HEK293T (cell line): ENCODE measurements around the gene SLC25A43.
"Not testable (repeated sequence)": the region's sequence is repeated elsewhere in the genome, so short reads cannot be mapped to it uniquely, and the experiment has no call there.

ENCODE experiments used
- CTCF ChIA-PET: fragments of 350-600 bp; formaldehyde crosslinking; extraction: SDS; loops from one replicate; lab custom pipeline; 2021; ENCODE audit warnings: antibody characterized with exemption, inconsistent platforms; lab: Yijun Ruan, JAX
- POLR2A ChIA-PET: fragments of 350-600 bp; formaldehyde crosslinking; extraction: SDS; loops from one replicate; lab custom pipeline; 2020; ENCODE audit warnings: antibody characterized with exemption, inconsistent platforms; lab: Yijun Ruan, JAX
- DNase-seq: peaks from one replicate; pipeline ENCODE4 v3.0.0; 2012; ENCODE audit warnings: mixed read lengths; ENCODE audit errors: extremely low spot score
- ARNT ChIP-seq: fragments of 450-650 bp; IDR thresholded peaks from 2 replicates; pipeline ENCODE4 v1.6.1; 2017; ENCODE audit warnings: mild to moderate bottlenecking
- BHLHE40 ChIP-seq: fragments of 450-650 bp; IDR thresholded peaks from 2 replicates; pipeline ENCODE4 v1.6.1; 2016; ENCODE audit warnings: mild to moderate bottlenecking, moderate library complexity, borderline replicate concordance
- CTBP1 ChIP-seq: fragments of 450-650 bp; IDR thresholded peaks from 2 replicates; pipeline ENCODE4 v1.6.1; 2016; ENCODE audit warnings: borderline replicate concordance
- ELF4 ChIP-seq: fragments of 450-650 bp; IDR thresholded peaks from 2 replicates; pipeline ENCODE4 v1.6.1; 2017; ENCODE audit warnings: antibody characterized with exemption
- FOXA1 ChIP-seq: fragments of 450-650 bp; IDR thresholded peaks from 2 replicates; pipeline ENCODE4 v1.6.1; 2016; ENCODE audit warnings: mild to moderate bottlenecking
- FOXK2 ChIP-seq: fragments of 450-650 bp; IDR thresholded peaks from 2 replicates; pipeline ENCODE4 v1.6.1; 2016; ENCODE audit warnings: mild to moderate bottlenecking
- FOXM1 ChIP-seq: fragments of 450-650 bp; IDR thresholded peaks from 2 replicates; pipeline ENCODE4 v1.6.1; 2017; ENCODE audit warnings: mild to moderate bottlenecking, borderline replicate concordance
- HDGF ChIP-seq: fragments of 450-650 bp; IDR thresholded peaks from 2 replicates; pipeline ENCODE4 v1.6.1; 2017; ENCODE audit warnings: antibody characterized with exemption, borderline replicate concordance
- L3MBTL2 ChIP-seq: fragments of 450-650 bp; conservative IDR thresholded peaks from 2 replicates; pipeline ENCODE4 v1.6.1; 2016; ENCODE audit warnings: mild to moderate bottlenecking
- LEF1 ChIP-seq: fragments of 450-650 bp; IDR thresholded peaks from 2 replicates; pipeline ENCODE4 v1.6.1; 2017; ENCODE audit warnings: mild to moderate bottlenecking, borderline replicate concordance
- NFRKB ChIP-seq: fragments of 450-650 bp; IDR thresholded peaks from 2 replicates; pipeline ENCODE4 v1.6.1; 2016; ENCODE audit warnings: mild to moderate bottlenecking, moderate library complexity
- PKNOX1 ChIP-seq: fragments of 450-650 bp; IDR thresholded peaks from 2 replicates; pipeline ENCODE4 v1.6.1; 2016
- SP1 ChIP-seq: fragments of 450-650 bp; IDR thresholded peaks from 2 replicates; pipeline ENCODE4 v1.6.1; 2017
- SUZ12 ChIP-seq: fragments of 450-650 bp; IDR thresholded peaks from 2 replicates; pipeline ENCODE4 v1.6.1; 2016; ENCODE audit warnings: mild to moderate bottlenecking
- TARDBP ChIP-seq: fragments of 450-650 bp; IDR thresholded peaks from 2 replicates; pipeline ENCODE4 v1.6.1; 2016
- ZNF384 ChIP-seq: fragments of 450-650 bp; IDR thresholded peaks from 2 replicates; pipeline ENCODE4 v1.6.1; 2016

Gene SLC25A43

GRCh38 chrX:119376312-119376711, 22.8 kb upstream of the SLC25A43 start:
- CTCF ChIA-PET = no interaction called here

GRCh38 chrX:119381349-119381944, 17.7 kb upstream of the SLC25A43 start:
- TF ChIP-seq FOXK2 (no peak), HDGF (no peak), SP1 (no peak), ELF4 (no peak), FOXM1 (no peak), BHLHE40 (no peak), TARDBP (no peak), SUZ12 (no peak), ARNT (no peak), FOXA1 (no peak), PKNOX1 (no peak), L3MBTL2 (no peak), CTBP1 (no peak), ZNF384 (no peak), NFRKB (no peak), LEF1 (no peak)
- ChIA-PET POLR2A (no interaction called here), CTCF (interaction anchor here (0.6 kb wide), 1 partner anchor 13 kb away, joined by 4 read pairs; no protein-coding TSS in a partner anchor)
- DNase-seq = no peak

More at GRCh38 chrX:119376312-119376711, 22.8 kb upstream of the SLC25A43 start:
- TF ChIP-seq LEF1 (no peak), SP1 (no peak)
- POLR2A ChIA-PET = no interaction called here
- no peak for DNase-seq

GRCh38 chrX:119382606-119383005, 16.5 kb upstream of the SLC25A43 start:
- DNase-seq = no peak
- no peak for TF ChIP-seq HDGF
- TF ChIP-seq SP1 = no peak
- no peak for TF ChIP-seq ELF4
- no peak for TF ChIP-seq L3MBTL2
- no peak for TF ChIP-seq FOXM1
- TF ChIP-seq ARNT = no peak
- no peak for TF ChIP-seq SUZ12
- TF ChIP-seq FOXA1 = no peak
- ChIA-PET CTCF (interaction anchor here (0.6 kb wide), 4 partner anchors 117 to 889 kb away, joined by 3 to 7 read pairs (median 5); no protein-coding TSS in a partner anchor), POLR2A (no interaction called here)

GRCh38 chrX:119386685-119387084, 12.5 kb upstream of the SLC25A43 start:
- DNase-seq, POLR2A ChIA-PET, CTCF ChIA-PET: not testable (repeated sequence)

GRCh38 chrX:119387426-119387825, 11.7 kb upstream of the SLC25A43 start:
- CTCF ChIA-PET, DNase-seq, POLR2A ChIA-PET: not testable (repeated sequence)

GRCh38 chrX:119389214-119389613, 9.9 kb upstream of the SLC25A43 start:
- TF ChIP-seq FOXK2 = no peak
- no peak for TF ChIP-seq NFRKB
- no peak for TF ChIP-seq ZNF384
- TF ChIP-seq FOXA1 = no peak
- no peak for TF ChIP-seq ELF4
- no peak for TF ChIP-seq SUZ12
- TF ChIP-seq SP1 = no peak
- TF ChIP-seq BHLHE40 = no peak
- TF ChIP-seq PKNOX1 = no peak
- TF ChIP-seq HDGF = no peak
- no peak for TF ChIP-seq CTBP1
- TF ChIP-seq TARDBP = no peak
- TF ChIP-seq FOXM1 = no peak
- no peak for TF ChIP-seq LEF1
- TF ChIP-seq ARNT = no peak
- TF ChIP-seq L3MBTL2 = no peak
- no peak for DNase-seq
- CTCF ChIA-PET = interaction anchor here (0.6 to 1.2 kb wide), 3 partner anchors 29 to 123 kb away, joined by 3 to 6 read pairs (median 3); no protein-coding TSS in a partner anchor
- POLR2A ChIA-PET = no interaction called here

- DNase-seq = peak; percentile 61
- POLR2A ChIA-PET = no interaction called here
- CTCF ChIA-PET = interaction anchor here (0.6 to 1.2 kb wide), 3 partner anchors 28 to 122 kb away, joined by 3 to 6 read pairs (median 3); no protein-coding TSS in a partner anchor
- TF ChIP-seq NFRKB (peak; percentile 38; the same call in 1 of the 2 replicates), FOXM1 (no peak), ZNF384 (no peak), L3MBTL2 (peak; percentile 93), FOXK2 (no peak), ELF4 (no peak), FOXA1 (no peak), PKNOX1 (peak; percentile 75)
Measured at GRCh38 chrX:119389871-119390501, 9.2 kb upstream of the SLC25A43 start.
